Endometrial microvascular endothelial cells (primary cell): ENCODE measurements around the gene GPX4. TPM values are rescaled to one million over a fixed set of nuclear protein-coding genes. Genes with fewer than 3 reads are reported as not detected.
"Not testable (repeated sequence)": the region's sequence is repeated elsewhere in the genome, so short reads cannot be mapped to it uniquely, and the experiment has no call there.

Experiments used
- in situ Hi-C: cut with HindIII; loops from 2 replicates; pipeline ENCODE4 v1.10.0; 2017; ENCODE audit warnings: low sequenced_read_pairs, low pct_unique_long_range_greater_than_20kb; ENCODE audit errors: inconsistent ontology term
- total RNA-seq: library from RNA; depleted of rRNA; stranded (reverse); fragments of >200 nt; gene quantifications from one replicate; pipeline ENCODE4 v1.2.3, GENCODE V29; 2015; ENCODE audit errors: inconsistent ontology term

GPX4 gene
- total RNA-seq, 1 donor from 2014 or later: 459 TPM

GRCh38 chr19:1123885-1124677, 20.3 kb downstream of the GPX4 start:
- in situ Hi-C loops: no loop called here

GRCh38 chr19:1125601-1126467, 22.0 kb downstream of the GPX4 start:
- in situ Hi-C loops: no loop called here

- in situ Hi-C loops: no loop called here
These were observed 23.4 kb downstream of the GPX4 start for GRCh38 chr19:1126984-1127760.

GRCh38 chr19:1128106-1128505, 24.3 kb downstream of the GPX4 start:
- in situ Hi-C loops: no loop called here

- in situ Hi-C loops: not testable (repeated sequence)
These were observed 25.3 kb downstream of the GPX4 start for GRCh38 chr19:1129084-1129483.

- in situ Hi-C loops: no loop called here
These were observed 25.7 kb downstream of the GPX4 start for GRCh38 chr19:1129535-1129934.

GRCh38 chr19:1130771-1131717, 27.2 kb downstream of the GPX4 start:
- in situ Hi-C loops: no loop called here

- in situ Hi-C loops: no loop called here
These were observed 28.1 kb downstream of the GPX4 start for GRCh38 chr19:1131718-1132551.

- in situ Hi-C loops: no loop called here
These were observed 29.0 kb downstream of the GPX4 start for GRCh38 chr19:1132552-1133383.

GRCh38 chr19:1133471-1133929, 29.7 kb downstream of the GPX4 start:
- in situ Hi-C loops: no loop called here

GRCh38 chr19:1134431-1134830, 30.6 kb downstream of the GPX4 start:
- in situ Hi-C loops: no loop called here

- in situ Hi-C loops: no loop called here
These were observed 31.7 kb downstream of the GPX4 start for GRCh38 chr19:1135454-1135853.

GRCh38 chr19:1136201-1136600, 32.4 kb downstream of the GPX4 start:
- in situ Hi-C loops: no loop called here

- in situ Hi-C loops: no loop called here
These were observed 33.0 kb downstream of the GPX4 start for GRCh38 chr19:1136621-1137317.

GRCh38 chr19:1138121-1138520, 34.3 kb downstream of the GPX4 start:
- in situ Hi-C loops: no loop called here

- in situ Hi-C loops: no loop called here
These were observed 35.3 kb downstream of the GPX4 start for GRCh38 chr19:1139126-1139525.
